ENCODE measurements around the gene KLRF2. TPM values are rescaled to one million over a fixed set of nuclear protein-coding genes. Genes with fewer than 3 reads are reported as not detected.

KLRF2 gene
- total RNA-seq, 1 donor from 2014 or later, result not detected

DNA sequence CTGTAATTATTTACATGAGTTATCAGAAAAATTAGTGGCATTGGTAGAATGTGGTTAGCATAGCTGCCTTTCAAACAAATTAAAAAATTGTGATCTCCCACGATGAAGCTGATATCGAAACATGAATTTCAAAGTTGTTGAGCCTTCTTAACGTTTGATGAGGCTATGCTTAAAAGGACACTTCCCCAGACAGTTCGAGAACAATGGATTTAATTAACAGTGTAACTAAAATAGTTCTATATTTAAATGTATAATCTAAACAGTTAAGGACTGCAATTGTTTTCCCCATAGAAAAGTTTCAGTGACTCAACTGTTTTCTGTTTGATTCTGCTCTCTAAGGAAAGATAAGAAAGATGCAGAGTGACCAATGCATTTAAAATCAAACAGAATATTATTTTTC lies 13.8 kb upstream of the KLRF2 start:
- H3K27me3 ChIP-seq, result no peaks in the 10 kb centered on the region
- peak overlapping the region; percentile 47 for H3K4me3 ChIP-seq
- no peaks in the 10 kb centered on the region for H3K9me3 ChIP-seq
- TF ChIP-seq, protein P1, sequence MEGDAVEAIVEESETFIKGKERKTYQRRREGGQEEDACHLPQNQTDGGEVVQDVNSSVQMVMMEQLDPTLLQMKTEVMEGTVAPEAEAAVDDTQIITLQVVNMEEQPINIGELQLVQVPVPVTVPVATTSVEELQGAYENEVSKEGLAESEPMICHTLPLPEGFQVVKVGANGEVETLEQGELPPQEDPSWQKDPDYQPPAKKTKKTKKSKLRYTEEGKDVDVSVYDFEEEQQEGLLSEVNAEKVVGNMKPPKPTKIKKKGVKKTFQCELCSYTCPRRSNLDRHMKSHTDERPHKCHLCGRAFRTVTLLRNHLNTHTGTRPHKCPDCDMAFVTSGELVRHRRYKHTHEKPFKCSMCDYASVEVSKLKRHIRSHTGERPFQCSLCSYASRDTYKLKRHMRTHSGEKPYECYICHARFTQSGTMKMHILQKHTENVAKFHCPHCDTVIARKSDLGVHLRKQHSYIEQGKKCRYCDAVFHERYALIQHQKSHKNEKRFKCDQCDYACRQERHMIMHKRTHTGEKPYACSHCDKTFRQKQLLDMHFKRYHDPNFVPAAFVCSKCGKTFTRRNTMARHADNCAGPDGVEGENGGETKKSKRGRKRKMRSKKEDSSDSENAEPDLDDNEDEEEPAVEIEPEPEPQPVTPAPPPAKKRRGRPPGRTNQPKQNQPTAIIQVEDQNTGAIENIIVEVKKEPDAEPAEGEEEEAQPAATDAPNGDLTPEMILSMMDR (IDR thresholded peaks at IDR 0.05), result no peak
- H3K27ac ChIP-seq, result peak overlapping the region; percentile 92
- H3K4me1 ChIP-seq, result no peaks in the 10 kb centered on the region
- ATAC-seq (no peak), DNase-seq (no peak)
- no peaks in the 10 kb centered on the region for H3K36me3 ChIP-seq
- intact Hi-C loops (cut with DNase I), result no loop called here

DNA sequence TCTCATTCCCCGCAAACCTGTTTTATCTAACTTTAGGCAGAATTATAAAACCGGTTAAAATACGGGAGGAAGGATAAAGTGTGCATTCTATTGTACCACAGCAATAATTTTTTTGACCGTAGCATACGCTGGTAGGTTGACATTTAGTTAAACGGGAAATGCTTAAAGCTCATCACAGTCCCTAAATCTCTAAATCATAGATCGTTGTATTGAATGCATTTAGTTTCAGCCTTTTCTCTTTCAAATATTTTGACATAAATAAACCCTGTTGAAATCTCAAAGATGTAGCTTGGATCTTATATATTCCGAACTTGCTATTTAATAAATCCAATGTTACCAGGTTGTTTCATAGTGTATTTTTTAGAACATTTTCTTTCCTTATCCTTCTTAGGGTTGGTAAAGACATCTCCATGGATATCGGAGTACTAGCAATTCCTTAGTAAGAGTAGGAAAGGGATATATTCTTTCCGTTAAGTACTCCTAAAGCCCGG lies 12.9 kb upstream of the KLRF2 start:
- TF ChIP-seq, protein P1 (IDR thresholded peaks at IDR 0.05), result no peak
- Histone ChIP-seq H3K4me3 (peak overlapping the region; percentile 47), H3K27me3 (no peaks in the 10 kb centered on the region), H3K4me1 (no peaks in the 10 kb centered on the region), H3K27ac (peak overlapping the region; percentile 92), H3K9me3 (no peaks in the 10 kb centered on the region), H3K36me3 (no peaks in the 10 kb centered on the region)
- DNase-seq (no peak), ATAC-seq (no peak)
- intact Hi-C loops (cut with DNase I), result no loop called here

DNA sequence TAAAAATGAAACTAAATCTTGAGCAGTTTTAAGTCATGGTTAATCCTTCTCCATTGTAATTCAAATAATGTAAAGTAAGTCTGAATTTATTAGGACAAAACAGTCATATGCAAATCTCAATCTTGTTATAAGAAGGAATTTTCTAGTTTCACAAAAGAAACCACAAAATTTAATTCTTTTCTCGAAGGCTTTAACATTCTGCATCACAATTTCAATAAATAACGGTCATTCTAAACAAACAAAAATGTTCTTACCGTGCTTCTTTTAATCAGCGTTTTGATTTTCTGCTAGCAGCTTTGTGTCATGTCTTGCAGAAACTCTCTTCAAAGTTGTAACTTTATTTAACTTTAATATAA lies 12.4 kb upstream of the KLRF2 start:
- no peak for ATAC-seq
- Histone ChIP-seq H3K27me3 (no peaks in the 10 kb centered on the region), H3K9me3 (no peaks in the 10 kb centered on the region), H3K36me3 (no peaks in the 10 kb centered on the region), H3K4me3 (peak overlapping the region; percentile 47), H3K27ac (peak overlapping the region; percentile 92), H3K4me1 (no peaks in the 10 kb centered on the region)
- intact Hi-C loops (cut with DNase I), result no loop called here
- DNase-seq, result no peak
- TF ChIP-seq, protein P1 (IDR thresholded peaks at IDR 0.05), result no peak

DNA sequence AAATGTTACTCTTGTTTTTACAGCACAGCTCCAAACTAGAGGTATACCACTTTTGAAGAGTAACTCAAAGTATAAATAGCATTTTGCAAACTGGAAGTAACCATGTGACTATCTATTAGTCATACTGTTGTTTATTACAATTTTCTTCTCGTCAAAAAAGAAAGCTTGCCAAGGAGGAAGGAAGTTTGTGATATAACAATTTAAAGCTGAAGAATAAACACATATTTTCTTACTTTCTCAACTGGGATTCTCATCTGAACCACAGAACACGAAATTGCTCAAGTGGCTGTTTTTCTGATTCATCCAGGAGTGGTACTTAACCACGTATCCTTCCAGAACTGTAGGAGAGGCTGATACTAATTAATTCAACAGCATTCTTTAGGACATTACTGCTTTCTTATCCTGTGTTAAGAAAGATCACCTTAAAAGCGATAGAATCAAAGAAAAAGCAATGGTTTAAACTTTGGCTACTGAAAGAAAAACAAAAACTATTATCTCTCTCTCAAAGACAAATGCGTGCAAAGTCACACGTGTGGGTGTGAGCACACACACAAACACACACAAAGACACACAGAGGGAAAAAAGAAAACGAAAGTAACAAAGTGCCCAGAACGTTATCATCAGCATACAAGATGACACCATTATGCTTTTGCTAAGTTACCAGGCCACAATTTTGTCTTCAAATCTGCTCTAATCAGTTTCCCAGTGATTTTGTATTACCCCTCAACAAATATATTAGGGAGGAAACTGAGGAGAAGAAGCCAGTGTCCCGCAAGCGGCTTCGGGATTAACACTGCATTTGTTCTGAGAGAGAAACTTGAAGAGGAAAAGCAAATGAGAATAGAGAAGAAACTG lies 11.8 kb upstream of the KLRF2 start, which contains the start of gene CLEC2B:
Gene CLEC2B, minus strand, starts transcription at position 48 of the 855 bp plus-strand sequence.
- H3K27me3 ChIP-seq, result no peaks in the 10 kb centered on the region
- TF ChIP-seq, protein P1 (IDR thresholded peaks at IDR 0.05), result no peak
- peak within 1 kb of the TSS; percentile 92 for H3K27ac ChIP-seq
- no peaks in the 10 kb centered on the region for H3K4me1 ChIP-seq
- H3K4me3 ChIP-seq, result peak within 1 kb of the TSS; percentile 47
- H3K9me3 ChIP-seq, result no peaks in the 10 kb centered on the region
- ATAC-seq (peak; percentile 86), DNase-seq (no peak)
- H3K36me3 ChIP-seq, result no peaks in the 10 kb centered on the region
- intact Hi-C loops (cut with DNase I), result no loop called here

DNA sequence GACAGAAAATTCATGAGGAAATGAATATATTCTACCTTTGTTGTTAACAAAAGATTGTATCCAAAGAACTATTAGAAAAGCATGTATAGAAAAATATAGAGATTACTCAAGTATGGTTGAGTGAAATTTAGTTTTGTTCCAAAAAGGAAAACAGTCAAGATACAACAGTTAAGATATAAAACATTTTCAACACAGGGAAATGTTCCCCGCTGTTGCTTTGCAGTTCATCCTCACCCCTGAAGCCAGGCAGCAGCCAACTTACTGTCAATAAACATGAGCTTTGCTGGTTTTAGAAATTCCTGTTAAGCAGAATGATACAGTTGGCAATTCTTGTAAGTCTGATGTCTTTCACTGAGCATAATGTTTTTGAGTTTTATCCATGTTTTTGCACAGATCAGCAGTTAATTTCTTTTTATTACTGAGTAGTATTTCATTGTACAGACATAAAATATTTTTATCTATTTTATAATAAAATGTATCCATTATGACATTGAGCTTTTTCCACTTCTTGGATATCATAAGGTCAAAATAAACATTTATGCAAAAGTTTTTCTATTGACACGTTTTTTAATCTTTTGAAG lies 10.9 kb upstream of the KLRF2 start:
- Histone ChIP-seq H3K27ac (peak overlapping the region; percentile 92), H3K4me1 (no peaks in the 10 kb centered on the region), H3K36me3 (no peaks in the 10 kb centered on the region), H3K9me3 (no peaks in the 10 kb centered on the region), H3K27me3 (no peaks in the 10 kb centered on the region), H3K4me3 (peak overlapping the region; percentile 47)
- TF ChIP-seq, protein P1 (IDR thresholded peaks at IDR 0.05), result no peak
- DNase-seq (no peak), ATAC-seq (no peak)
- intact Hi-C loops (cut with DNase I), result no loop called here

All from upper lobe of right lung (tissue), 1 donor.